IPS-15b (cell line): Measurements from ENCODE around the gene CHD3.
A peak's percentile ranks its signal among the peaks of the same experiment; 100 is the strongest.

ENCODE experiments used
- H3K27me3 ChIP-seq: one replicate; pipeline ENCODE4 v1.6.1; 2013; ENCODE audit warnings: low read length; ENCODE audit not compliant: control insufficient read depth, insufficient read depth
- H3K36me3 ChIP-seq: one replicate; pipeline ENCODE4 v1.6.1; 2013; ENCODE audit warnings: low read length; ENCODE audit not compliant: control insufficient read depth, insufficient read depth
- H3K4me1 ChIP-seq: one replicate; pipeline ENCODE4 v1.6.1; 2013; ENCODE audit warnings: mild to moderate bottlenecking, low read length; ENCODE audit not compliant: control insufficient read depth, insufficient read depth
- H3K4me3 ChIP-seq: one replicate; pipeline ENCODE4 v1.5.1; 2013; ENCODE audit warnings: low read depth, low read length
- H3K9ac ChIP-seq: one replicate; pipeline ENCODE4 v1.6.1; 2013; ENCODE audit warnings: low read depth, mild to moderate bottlenecking, low read length
- H3K9me3 ChIP-seq: one replicate; pipeline ENCODE4 v1.6.1; 2013; ENCODE audit warnings: mild to moderate bottlenecking, low read length; ENCODE audit not compliant: control insufficient read depth, insufficient read depth

Gene CHD3

DNA sequence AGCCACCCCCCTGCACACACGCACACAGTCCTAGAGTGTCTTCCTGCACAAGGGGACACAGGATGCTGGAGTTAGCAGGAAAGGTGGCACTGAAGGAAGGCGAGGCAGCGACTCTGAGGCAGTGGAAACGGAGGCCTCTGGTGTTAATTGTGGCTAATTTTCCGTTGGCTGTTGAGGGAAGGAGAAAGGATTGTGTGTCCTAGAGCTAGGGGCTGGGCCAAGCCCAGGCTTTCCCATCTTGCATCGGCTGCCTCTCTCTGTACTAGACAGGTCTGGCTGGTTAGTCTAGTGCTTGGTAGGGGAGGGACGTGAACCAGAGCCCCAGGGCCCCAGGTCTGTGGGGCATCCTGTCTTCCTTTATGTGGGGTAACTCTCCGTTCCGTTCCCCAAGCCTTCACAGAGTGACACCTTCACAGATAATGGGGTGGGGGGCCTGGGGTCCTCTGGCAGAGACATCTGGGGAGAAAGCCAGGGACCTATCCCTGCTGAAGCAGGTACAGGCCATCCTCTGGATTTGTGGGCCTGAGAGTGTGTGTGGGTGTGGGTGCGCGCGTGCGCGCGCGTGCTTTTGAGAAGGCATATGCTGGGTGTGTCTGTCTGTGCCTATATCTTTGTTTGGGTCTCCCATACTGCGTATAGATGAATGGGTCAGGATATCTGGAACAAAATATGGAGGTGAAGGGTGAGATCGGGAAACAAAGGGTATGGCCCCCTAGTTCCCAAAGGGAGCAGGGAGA lies at the start of gene CHD3:
CHD3 (plus strand) TSS at position 606 of the 737 bp plus-strand sequence. CDS start 212 bp downstream, outside the sequence.
- H3K9ac ChIP-seq: peak within 1 kb of the TSS; percentile 70
- H3K4me1 ChIP-seq: peaks cover 6% of the 10 kb centered on the region
- H3K27me3 ChIP-seq: no peaks in the 10 kb centered on the region
- H3K36me3 ChIP-seq: peaks cover 4% of the 10 kb centered on the region
- H3K9me3 ChIP-seq: no peaks in the 10 kb centered on the region
- peak within 1 kb of the TSS; percentile 85 for H3K4me3 ChIP-seq

DNA sequence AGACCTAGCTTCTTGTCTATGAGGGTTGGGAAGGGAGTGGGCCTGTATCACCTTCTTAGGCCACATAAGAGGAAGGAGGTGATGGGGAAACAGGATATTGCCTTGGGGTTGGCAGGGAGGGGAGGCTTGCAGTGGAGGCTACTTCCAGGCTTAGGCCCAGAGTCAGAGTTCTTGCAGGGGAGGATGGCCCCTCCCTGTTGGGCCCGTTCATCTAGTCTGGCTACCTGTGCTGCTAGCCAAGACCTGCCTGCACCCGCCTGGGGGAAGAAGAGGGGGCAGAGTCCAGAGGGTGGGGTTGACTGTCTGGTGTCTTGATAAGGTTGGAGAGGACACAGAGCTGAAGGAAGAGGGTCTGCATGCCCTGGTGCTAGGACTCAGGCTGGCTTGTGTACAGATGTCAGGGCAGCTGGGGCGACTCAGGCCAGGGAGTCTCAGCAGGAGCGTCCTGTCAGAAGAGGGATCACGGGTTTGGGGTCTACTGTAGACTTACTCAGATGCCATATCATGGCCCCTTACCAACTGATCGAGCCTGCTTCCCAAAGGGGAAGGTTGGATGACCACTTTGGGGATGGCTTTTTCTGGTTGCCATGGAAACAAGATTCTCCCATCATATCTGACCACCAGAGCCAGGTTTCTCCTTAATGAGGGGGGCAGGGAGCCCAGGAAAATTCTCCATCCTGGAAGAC lies 49.3 kb upstream of the CHD3 start:
- peaks cover 9% of the 10 kb centered on the region for H3K4me1 ChIP-seq
- peaks cover 37% of the 10 kb centered on the region for H3K27me3 ChIP-seq
- no peak overlapping the region for H3K9ac ChIP-seq
- H3K9me3 ChIP-seq: no peaks in the 10 kb centered on the region
- no peak overlapping the region for H3K4me3 ChIP-seq
- no peaks in the 10 kb centered on the region for H3K36me3 ChIP-seq

- no peaks in the 10 kb centered on the region for H3K36me3 ChIP-seq
- H3K9ac ChIP-seq: no peak overlapping the region
- H3K4me3 ChIP-seq: no peak overlapping the region
- H3K27me3 ChIP-seq: peaks cover 37% of the 10 kb centered on the region
- peaks cover 9% of the 10 kb centered on the region for H3K4me1 ChIP-seq
- H3K9me3 ChIP-seq: no peaks in the 10 kb centered on the region
Measured at GRCh38 chr17:7839876-7840261, 48.7 kb upstream of the CHD3 start.

DNA sequence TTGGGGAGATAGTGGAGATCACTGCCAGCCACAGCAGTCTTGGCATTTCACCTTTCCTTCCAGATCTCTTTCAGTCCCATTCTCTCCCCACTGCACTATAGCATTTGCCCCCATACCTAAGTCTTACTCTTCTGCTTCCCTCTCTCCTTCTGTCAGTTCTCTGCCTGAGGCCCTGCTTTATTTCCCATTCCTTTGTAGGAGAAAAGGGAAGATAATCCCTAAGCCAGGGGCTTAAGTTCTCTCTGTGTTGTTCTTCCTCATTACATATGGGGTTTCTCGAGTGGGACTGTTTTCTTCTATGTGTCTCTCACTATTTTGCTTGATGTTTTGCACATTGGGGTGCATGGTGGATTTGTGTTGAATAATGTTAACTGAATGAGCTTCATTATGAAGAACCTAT lies 48.1 kb upstream of the CHD3 start:
- H3K4me1 ChIP-seq: peaks cover 9% of the 10 kb centered on the region
- peaks cover 3% of the 10 kb centered on the region for H3K36me3 ChIP-seq
- peaks cover 37% of the 10 kb centered on the region for H3K27me3 ChIP-seq
- H3K9ac ChIP-seq: no peak overlapping the region
- H3K9me3 ChIP-seq: no peaks in the 10 kb centered on the region
- no peak overlapping the region for H3K4me3 ChIP-seq

- H3K27me3 ChIP-seq: peaks cover 40% of the 10 kb centered on the region
- H3K9ac ChIP-seq: no peak overlapping the region
- peaks cover 9% of the 10 kb centered on the region for H3K4me1 ChIP-seq
- peaks cover 3% of the 10 kb centered on the region for H3K36me3 ChIP-seq
- H3K9me3 ChIP-seq: no peaks in the 10 kb centered on the region
- H3K4me3 ChIP-seq: peak overlapping the region; percentile 52
Measured at GRCh38 chr17:7840875-7841274, 47.7 kb upstream of the CHD3 start.

- H3K27me3 ChIP-seq: peaks cover 40% of the 10 kb centered on the region
- H3K4me3 ChIP-seq: peak overlapping the region; percentile 52
- H3K9me3 ChIP-seq: no peaks in the 10 kb centered on the region
- H3K4me1 ChIP-seq: peaks cover 9% of the 10 kb centered on the region
- peaks cover 3% of the 10 kb centered on the region for H3K36me3 ChIP-seq
- no peak overlapping the region for H3K9ac ChIP-seq
Measured at GRCh38 chr17:7841396-7841914, 47.1 kb upstream of the CHD3 start.

- Histone ChIP-seq H3K4me1 (peaks cover 9% of the 10 kb centered on the region), H3K4me3 (peak overlapping the region; percentile 52), H3K9ac (peak overlapping the region; percentile 18), H3K9me3 (no peaks in the 10 kb centered on the region), H3K27me3 (peaks cover 40% of the 10 kb centered on the region), H3K36me3 (peaks cover 3% of the 10 kb centered on the region)
Measured at GRCh38 chr17:7841915-7842379, 46.6 kb upstream of the CHD3 start.

GRCh38 chr17:7842380-7843256 lies 46.0 kb upstream of the CHD3 start:
- H3K9me3 ChIP-seq: no peaks in the 10 kb centered on the region
- peaks cover 40% of the 10 kb centered on the region for H3K27me3 ChIP-seq
- H3K4me3 ChIP-seq: peak overlapping the region; percentile 52
- no peak overlapping the region for H3K9ac ChIP-seq
- H3K36me3 ChIP-seq: peaks cover 3% of the 10 kb centered on the region
- H3K4me1 ChIP-seq: peaks cover 9% of the 10 kb centered on the region

GRCh38 chr17:7843257-7843535 lies 45.4 kb upstream of the CHD3 start:
- no peak overlapping the region for H3K9ac ChIP-seq

DNA sequence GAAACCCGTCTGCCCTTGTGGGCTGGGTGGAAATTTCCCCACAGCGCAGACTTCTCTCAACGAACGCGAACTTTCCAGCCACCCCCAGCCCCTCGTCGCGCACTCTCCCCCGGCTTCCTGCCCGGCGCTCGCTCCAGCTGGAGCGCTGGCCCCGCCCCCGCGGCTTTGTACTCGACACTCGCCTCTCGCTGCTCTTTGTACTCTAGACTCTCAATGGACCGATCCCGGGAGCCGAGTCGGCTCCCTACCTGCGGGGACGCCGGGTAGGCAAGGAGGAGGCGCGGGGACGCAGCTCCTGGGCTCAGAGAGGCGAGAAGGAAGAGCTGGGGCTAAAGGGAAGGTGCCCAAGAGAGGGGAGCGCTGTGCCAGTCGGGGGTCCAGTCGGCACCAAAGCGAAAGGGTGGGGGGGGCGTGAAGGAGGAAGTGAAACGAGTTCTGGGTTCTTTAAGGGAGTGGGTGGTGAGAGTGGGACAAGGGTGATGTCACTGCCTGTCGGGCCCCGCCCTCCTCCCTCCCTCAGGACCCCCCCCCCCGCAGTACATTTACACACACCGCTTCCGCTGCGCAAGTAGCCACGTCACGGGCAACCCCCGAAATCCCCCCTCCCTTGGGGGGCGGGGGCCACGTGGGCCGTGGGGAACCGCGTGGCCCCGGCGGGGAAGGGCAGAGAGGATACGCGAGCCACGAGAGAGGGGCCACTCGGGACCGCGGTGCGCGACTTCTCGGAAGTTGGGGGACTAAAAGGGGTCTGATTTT lies 44.9 kb upstream of the CHD3 start:
- Histone ChIP-seq H3K4me3 (peak overlapping the region; percentile 52), H3K27me3 (peaks cover 36% of the 10 kb centered on the region), H3K9me3 (no peaks in the 10 kb centered on the region), H3K9ac (no peak overlapping the region), H3K4me1 (peaks cover 5% of the 10 kb centered on the region), H3K36me3 (peaks cover 3% of the 10 kb centered on the region)

More at GRCh38 chr17:7843257-7843535, 45.4 kb upstream of the CHD3 start:
- Histone ChIP-seq H3K9me3 (no peaks in the 10 kb centered on the region), H3K36me3 (peaks cover 3% of the 10 kb centered on the region), H3K27me3 (peaks cover 40% of the 10 kb centered on the region), H3K4me3 (peak overlapping the region; percentile 52), H3K4me1 (peaks cover 9% of the 10 kb centered on the region)
